Stimulated activated CD4-positive, alpha-beta T cell treated with anti-CD3 and anti-CD28 coated beads, Interleukin-15, amount 100 ng/mL, for 24 hours (primary cell): ENCODE data around the gene TIMM23B.
"Not testable (repeated sequence)": the region's sequence is repeated elsewhere in the genome, so short reads cannot be mapped to it uniquely, and the experiment has no call there.

Experiments
- DNase-seq: peaks from one replicate; pipeline ENCODE4 v3.0.0-alpha.2; 2020

The TIMM23B gene

GRCh38 chr10:49987207-49987606 lies 45.4 kb downstream of the TIMM23B start:
- DNase-seq, result not testable (repeated sequence)

GRCh38 chr10:49988376-49988775 lies 46.5 kb downstream of the TIMM23B start, which contains the start of gene AGAP6:
AGAP6 (plus strand) TSS chr10:49988406; CDS start chr10:49988716, 310 bp downstream.
- DNase-seq, result not testable (repeated sequence)

DNA sequence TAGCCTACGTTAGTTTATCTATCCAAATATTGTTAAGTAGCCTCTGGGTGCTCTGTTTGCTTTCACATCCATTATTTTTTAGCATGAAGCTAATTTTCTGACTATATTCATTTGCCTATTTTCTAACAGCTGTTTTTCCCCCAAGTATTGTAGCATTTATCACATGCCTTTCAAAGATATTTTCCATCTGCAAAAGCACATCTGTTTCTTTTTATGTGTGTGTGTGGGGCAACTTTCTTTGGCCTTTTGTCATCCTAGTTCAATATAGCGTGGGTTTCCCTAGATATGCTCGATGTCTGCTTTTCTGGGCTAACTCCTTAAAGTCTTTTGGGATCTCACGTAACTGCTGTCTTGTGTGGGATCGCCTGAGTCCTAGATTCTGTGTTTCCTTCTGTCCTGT lies 53.5 kb downstream of the TIMM23B start:
- DNase-seq, result not testable (repeated sequence)

GRCh38 chr10:50014024-50014423 lies 72.2 kb downstream of the TIMM23B start:
- DNase-seq, result not testable (repeated sequence)

- not testable (repeated sequence) for DNase-seq
Observed at GRCh38 chr10:50015596-50016220, 73.9 kb downstream of the TIMM23B start.

GRCh38 chr10:50016926-50017325 lies 75.1 kb downstream of the TIMM23B start:
- DNase-seq, result not testable (repeated sequence)

GRCh38 chr10:50017646-50018045 lies 75.8 kb downstream of the TIMM23B start:
- DNase-seq, result not testable (repeated sequence)

GRCh38 chr10:50019279-50019678 lies 77.4 kb downstream of the TIMM23B start:
- DNase-seq, result not testable (repeated sequence)

DNA sequence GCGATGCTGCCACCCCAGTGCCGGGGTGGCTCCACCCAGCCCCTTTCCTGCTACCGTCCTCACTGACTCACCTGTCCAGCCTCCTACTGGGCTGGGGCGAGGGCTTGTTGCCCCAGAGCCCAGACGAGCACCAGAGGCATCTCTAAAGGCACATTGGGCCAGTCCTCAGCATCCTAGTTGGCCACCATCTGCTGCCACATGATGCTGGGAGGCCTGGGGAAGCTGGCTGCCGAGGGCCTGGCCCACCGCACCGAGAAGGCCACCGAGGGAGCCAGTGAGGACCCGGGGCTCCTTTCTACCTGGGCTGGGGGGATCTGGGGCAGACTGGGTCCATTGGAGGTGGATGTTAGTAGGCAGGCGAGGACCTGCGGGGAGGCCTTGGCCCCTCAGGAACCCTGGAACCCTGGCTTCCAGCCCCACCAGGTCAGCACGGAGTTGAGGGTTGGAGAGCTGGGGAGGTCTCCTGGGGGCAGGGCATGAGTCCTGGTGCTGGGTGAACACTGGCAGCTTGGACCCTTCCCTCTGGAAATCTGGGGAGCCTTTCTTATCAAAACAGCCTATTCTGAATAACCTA lies 78.7 kb downstream of the TIMM23B start:
- not testable (repeated sequence) for DNase-seq

GRCh38 chr10:50021646-50022045 lies 79.8 kb downstream of the TIMM23B start:
- DNase-seq, result no peak
